Measurements from ENCODE around the gene WDR44.
"Not testable (repeated sequence)": the region's sequence is repeated elsewhere in the genome, so short reads cannot be mapped to it uniquely, and the experiment has no call there.

Gene WDR44

GRCh38 chrX:118486693-118487092, 140.8 kb downstream of the WDR44 start:
- DNase-seq = not testable (repeated sequence)

DNA sequence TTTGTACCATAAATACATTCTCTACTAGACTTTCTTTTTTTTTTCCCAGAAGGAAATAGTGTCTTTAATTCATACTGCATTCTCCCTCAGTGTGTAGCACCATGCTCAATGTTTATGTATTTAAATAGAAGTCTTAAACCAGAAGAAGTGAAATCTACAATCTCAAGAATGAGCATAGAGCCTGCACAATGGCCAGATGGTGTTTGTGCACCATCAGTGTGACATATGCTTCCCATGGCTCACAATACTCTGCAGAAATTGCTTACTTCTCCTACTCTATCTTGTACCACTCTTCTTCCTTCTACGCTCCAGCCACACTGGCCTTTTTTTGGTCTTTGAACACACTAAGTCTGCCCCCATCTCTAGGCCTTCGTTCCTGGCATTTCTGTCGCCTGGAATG, 147.1 kb downstream of the WDR44 start:
- no peak for DNase-seq

DNA sequence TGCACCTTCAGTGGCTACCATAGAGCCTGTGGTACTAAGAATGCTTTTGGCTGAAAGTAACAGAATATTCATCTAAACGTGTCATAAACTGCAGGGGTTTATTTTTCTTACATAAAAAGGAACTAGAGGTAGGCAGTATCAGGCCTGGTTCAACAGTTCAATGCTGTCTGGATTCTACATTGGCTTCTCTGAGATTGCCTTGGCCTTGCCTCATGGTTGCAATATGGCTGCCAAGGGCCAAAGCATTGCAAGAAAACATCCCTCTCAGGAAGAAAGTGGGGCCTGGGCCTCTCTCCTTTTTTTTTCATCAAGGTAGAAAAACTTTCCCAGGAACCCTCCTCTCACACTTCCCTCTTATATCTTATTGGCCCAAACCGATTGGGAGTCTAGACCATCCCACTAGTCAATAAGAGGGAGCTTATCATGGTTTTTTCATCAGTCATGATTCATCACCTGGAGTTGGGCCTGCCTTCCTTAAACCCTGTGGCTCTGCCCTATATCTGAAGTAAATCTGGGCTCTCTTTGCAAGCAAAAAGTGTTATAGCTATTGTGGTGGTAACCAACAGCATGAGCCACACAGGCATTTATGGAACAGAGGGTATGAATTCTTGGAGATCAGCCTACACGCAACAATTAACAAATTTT, 147.9 kb downstream of the WDR44 start:
- DNase-seq = no peak

- peak; percentile 10 for DNase-seq
These were observed 149.4 kb downstream of the WDR44 start, which contains the start of gene DOCK11 for GRCh38 chrX:118495061-118495921. Gene DOCK11, plus strand, starts transcription at chrX:118495815. Its CDS starts 157 bp downstream, at chrX:118495972.

DNA sequence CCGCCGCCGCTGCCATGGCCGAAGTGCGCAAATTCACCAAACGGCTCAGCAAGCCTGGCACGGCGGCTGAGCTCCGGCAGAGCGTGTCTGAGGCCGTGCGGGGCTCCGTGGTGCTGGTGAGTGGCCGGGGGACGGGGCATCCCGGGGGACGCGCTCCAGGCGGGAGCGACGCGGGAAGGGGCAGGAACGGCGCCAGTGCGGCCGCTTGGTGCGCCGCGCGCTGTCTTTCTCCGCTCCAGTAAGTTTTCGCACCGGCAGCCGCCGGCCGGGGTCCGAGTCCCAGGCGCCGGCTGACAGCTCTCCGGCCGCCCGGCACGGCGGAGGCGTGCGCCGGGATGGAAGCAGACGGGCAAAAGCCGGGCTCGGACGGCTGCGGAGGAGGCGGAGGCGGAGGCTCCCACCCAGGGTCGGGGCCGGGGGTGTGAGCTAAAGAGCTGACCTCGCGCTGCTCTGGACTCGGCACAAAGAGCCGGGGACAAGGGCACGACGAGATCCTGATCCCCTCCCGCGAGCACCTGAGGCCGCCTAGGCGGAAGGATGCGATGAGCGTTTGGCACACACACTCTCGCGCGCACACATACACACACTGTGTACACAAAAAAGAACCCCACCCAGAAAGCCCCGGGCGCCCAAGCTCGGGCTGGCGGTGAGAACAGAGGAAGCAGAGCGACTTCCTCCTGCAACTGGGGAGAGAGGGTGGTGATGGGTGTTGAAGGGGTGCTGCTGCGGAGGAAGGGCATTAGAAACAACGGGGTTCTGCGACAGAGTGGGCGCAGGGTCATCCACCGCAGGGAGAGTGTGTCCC, 150.3 kb downstream of the WDR44 start:
- DNase-seq = no peak

DNA sequence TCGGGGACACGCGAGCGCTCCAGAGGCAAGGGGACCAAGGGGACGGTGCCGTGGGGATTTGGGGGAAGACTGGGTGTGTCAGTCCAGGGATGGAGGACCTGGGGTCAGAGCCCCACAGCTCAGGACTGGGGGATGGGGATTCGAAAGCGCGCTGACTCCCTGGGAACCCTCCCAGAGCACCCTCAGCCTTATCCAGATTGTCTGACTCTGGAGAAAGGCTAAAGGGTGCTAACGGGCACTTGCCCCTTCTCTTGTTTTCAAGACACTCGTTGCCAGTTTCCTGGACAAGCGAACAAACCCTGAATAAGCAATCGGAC, 150.8 kb downstream of the WDR44 start:
- no peak for DNase-seq

GRCh38 chrX:118497180-118497818, 151.4 kb downstream of the WDR44 start:
- DNase-seq = no peak

DNA sequence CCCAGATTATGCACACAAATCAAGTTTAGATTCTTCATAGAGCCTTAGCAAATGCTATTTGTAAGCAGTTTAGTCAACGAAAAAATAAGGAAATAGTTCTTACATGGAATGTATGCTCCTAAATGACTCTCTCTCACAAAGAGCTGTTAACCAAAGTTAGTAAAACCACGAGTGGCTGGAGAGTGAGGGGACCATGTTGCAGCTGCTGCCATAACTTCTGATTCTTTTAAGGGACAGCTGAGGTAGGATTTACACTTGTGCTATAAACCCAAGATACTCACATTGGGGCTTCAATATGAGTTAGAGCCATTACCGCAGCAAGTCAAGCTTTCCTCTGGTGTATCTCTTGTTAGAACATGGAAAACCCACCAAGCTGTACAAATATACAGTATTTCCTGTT, 152.4 kb downstream of the WDR44 start:
- DNase-seq = no peak

DNA sequence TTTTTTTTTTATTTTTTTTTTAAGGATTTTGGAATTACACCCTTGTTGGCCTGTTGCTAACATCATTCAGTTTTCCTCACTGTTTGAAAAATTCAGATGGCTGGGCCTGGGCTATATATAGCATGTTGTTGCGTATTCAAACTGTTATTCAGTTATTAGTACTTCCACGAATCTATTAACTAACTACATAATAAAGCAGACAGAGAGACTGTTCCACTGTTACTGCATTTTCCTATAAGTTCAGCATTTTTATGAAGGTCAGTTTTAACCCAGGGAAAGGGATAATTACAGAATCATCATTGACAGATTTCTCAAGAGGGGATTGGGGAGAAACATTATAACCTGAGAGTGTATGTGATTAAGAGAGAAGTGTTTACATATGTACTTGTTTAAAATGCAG, 152.8 kb downstream of the WDR44 start:
- no peak for DNase-seq

DNA sequence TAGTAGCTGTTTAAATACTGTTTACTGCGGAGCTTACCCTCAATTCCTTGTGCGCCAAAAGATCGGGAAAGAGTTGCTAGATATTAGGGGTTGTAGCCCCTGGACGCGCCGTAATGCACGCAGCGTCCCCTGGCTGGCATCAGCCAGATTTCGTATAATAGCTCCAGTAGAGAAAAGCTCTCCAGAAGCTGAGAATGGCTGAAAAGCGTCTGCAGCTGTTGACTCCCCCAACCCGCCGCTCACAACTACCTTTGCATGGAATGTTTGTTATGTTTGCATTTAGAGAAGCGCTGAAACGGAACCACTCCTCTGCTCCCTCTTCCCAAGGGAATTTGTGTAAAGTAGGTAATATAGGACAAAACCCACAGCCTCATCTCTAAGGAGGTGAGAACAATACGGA, 153.4 kb downstream of the WDR44 start:
- DNase-seq = no peak
